ENCODE results near the gene PLD4. TPM values are rescaled to one million over a fixed set of nuclear protein-coding genes. Genes with fewer than 3 reads are reported as not detected.
"Not testable (repeated sequence)": the region's sequence is repeated elsewhere in the genome, so short reads cannot be mapped to it uniquely, and the experiment has no call there.

Gene PLD4
- total RNA-seq, 1 experiment from 2014 or later = not detected

DNA sequence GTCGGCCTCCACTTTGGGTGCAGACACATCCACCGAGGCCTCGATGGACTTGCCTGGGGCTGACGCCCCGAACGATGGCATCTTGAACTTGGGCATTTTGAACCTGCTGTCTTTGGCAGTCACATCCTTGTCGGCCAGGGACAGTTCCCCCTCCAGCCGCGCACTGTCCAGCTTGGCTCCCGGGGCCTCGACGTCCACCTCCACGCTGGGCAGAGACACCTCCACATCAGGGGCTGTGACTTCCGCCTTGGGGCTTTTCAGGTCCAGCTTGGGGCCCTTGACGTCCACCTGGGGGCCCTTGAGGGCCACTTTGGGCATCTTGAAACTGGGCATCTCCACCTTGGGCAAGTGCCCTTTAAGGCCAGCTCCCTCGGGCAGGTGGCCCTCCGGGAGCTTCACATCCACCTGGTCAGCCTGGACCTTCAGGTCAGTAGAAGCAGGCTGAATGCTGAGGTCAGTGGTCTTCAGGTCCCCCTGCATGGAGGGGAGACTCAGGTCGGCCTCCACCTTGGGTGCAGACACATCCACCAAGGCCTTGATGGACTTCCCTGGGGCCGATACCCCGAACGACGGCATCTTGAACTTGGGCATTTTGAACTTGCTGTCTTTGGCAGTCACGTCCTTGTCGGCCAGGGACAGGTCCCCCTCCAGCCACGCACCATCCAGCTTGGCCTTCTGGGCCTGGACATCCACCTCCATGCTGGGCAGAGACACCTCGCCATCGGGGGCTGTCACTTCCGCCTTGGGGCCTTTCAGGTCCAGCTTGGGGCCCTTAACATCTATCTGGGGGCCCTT is 27.4 kb downstream of the PLD4 start:
- H3K4me3 ChIP-seq, H3K36me3 ChIP-seq, DNase-seq, H3K27me3 ChIP-seq, H3K9me3 ChIP-seq: not testable (repeated sequence)

GRCh38 chr14:104953097-104953496 is 28.4 kb downstream of the PLD4 start:
- no peaks in the 10 kb centered on the region for H3K9me3 ChIP-seq
- no peak overlapping the region for H3K4me3 ChIP-seq
- H3K27me3 ChIP-seq = no peaks in the 10 kb centered on the region
- no peaks in the 10 kb centered on the region for H3K36me3 ChIP-seq
- DNase-seq = no peak

DNA sequence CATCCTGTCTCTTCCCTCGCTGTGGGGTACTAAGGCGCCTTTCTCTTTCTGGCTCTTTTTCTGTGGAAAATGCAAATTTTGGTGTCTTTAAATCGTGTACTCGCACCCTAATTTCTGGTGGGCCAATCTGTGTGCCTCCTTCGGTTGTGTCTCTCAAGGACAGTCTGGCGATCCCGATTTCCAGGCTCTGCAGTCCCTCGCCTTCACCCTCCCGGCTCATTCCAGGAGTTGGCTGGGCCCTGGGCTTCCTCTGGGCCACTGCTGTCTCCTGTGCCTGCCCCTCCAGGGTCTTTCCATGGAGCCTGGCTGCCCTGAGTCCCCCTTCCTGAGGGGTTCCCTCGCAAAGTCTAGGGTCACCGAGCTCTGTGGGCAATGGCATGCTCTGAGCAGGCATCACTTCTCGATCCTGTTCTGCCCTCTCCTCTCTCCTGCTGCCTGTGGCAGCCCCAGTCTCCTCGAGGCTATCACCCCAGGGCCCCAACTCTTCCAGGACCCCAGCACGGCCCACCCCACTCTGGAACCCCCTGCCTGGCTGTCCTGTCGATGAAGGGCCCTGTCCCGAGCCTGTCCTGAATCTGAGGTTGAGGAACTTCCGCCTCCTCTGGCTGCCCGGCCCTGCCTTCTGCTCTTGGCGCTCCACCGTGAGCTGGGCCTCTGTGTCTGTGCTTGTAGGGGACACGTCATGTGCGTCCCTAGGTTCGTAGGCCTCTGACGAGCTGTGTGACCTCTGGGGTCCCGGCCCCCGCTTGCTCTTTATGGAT is 29.4 kb downstream of the PLD4 start:
- no peak for DNase-seq
- Histone ChIP-seq H3K36me3 (no peaks in the 10 kb centered on the region), H3K27me3 (no peaks in the 10 kb centered on the region), H3K4me3 (no peak overlapping the region), H3K9me3 (no peaks in the 10 kb centered on the region)

GRCh38 chr14:104954746-104955395 is 30.2 kb downstream of the PLD4 start:
- Histone ChIP-seq H3K4me3 (no peak overlapping the region), H3K36me3 (no peaks in the 10 kb centered on the region), H3K9me3 (no peaks in the 10 kb centered on the region), H3K27me3 (no peaks in the 10 kb centered on the region)
- no peak for DNase-seq

GRCh38 chr14:104955396-104955770 is 30.7 kb downstream of the PLD4 start:
- no peak overlapping the region for H3K4me3 ChIP-seq
- H3K27me3 ChIP-seq = no peaks in the 10 kb centered on the region
- no peaks in the 10 kb centered on the region for H3K36me3 ChIP-seq
- H3K9me3 ChIP-seq = no peaks in the 10 kb centered on the region
- no peak for DNase-seq

- Histone ChIP-seq H3K27me3 (no peaks in the 10 kb centered on the region), H3K36me3 (no peaks in the 10 kb centered on the region), H3K4me3 (no peak overlapping the region), H3K9me3 (no peaks in the 10 kb centered on the region)
- DNase-seq = no peak
These were observed 31.7 kb downstream of the PLD4 start for GRCh38 chr14:104956290-104956890.

DNA sequence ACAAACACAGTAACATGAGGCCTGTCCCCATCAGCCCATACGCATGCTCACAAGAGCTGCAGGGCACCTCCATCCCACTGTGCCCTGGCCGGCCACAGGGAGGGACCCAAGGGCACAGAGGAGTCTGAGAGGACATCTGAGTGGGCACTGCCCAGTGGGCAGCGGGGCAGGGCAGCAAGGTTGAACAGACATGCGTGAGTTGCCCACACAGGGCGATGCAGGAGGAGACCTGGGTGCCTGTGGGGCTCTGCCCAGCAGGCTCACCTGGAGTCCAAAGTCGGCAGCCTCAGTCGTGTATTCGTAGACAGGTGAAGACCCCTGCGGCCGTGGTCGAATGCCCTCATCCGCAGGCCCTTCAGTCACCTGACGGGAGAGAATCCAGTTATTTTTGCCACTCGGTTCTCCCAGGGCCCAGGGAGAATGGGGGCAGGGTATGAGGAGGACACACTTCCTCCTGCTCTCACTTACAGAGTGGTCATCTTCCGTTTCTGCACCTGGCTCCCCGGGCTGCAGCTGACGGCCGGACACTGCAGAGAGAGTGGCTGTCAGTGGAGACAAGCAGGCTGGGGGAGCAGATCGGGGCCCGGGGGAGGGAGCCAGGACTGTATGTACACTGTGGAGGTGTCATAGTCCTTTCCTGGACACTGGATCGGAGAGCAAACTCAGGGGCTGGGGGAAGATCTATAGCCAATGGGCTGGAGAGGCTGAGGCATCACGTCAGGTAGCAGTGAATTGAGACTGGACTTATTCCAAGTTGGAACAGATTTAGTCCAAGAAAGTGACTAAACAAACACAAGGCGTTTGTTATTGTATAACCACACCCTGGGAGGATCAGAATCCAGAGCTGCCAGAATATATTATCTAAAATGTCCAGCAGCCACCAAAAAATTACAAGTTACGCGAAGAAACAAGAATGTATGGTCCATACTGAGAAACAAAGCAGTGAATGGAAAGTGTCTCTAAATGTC is 32.8 kb downstream of the PLD4 start:
- Histone ChIP-seq H3K27me3 (no peaks in the 10 kb centered on the region), H3K36me3 (no peaks in the 10 kb centered on the region), H3K9me3 (no peaks in the 10 kb centered on the region), H3K4me3 (no peak overlapping the region)
- no peak for DNase-seq

- H3K36me3 ChIP-seq = no peaks in the 10 kb centered on the region
- no peak for DNase-seq
- no peaks in the 10 kb centered on the region for H3K9me3 ChIP-seq
- H3K27me3 ChIP-seq = no peaks in the 10 kb centered on the region
- H3K4me3 ChIP-seq = no peak overlapping the region
These were observed 39.9 kb downstream of the PLD4 start for GRCh38 chr14:104964546-104964945.

GRCh38 chr14:104965561-104966231 is 41.0 kb downstream of the PLD4 start:
- no peaks in the 10 kb centered on the region for H3K27me3 ChIP-seq
- no peaks in the 10 kb centered on the region for H3K36me3 ChIP-seq
- no peaks in the 10 kb centered on the region for H3K9me3 ChIP-seq
- DNase-seq = no peak
- H3K4me3 ChIP-seq = no peak overlapping the region

- Histone ChIP-seq H3K9me3 (no peaks in the 10 kb centered on the region), H3K36me3 (no peaks in the 10 kb centered on the region), H3K4me3 (no peak overlapping the region), H3K27me3 (no peaks in the 10 kb centered on the region)
- DNase-seq = no peak
These were observed 41.7 kb downstream of the PLD4 start for GRCh38 chr14:104966261-104966865.

DNA sequence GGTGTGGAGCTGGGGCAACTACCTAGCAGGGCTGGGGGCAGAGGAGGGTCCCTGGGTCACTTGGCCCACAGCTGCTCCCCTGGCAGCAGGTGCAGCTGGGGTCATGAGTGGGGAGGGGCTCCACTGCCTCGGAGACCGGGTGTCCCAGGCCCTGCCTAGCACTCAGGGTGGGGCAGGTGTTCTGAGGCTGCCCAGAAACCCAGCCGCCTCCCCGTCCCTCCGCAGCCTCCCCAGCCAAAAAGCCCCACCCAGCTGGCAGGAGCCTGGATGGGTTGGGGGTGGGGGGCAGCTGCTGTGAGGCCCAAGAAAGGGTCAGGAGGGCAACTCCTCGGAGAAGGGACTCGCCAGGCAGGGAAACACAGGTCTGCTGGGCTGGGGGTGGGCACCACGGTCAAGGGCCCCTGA is 42.3 kb downstream of the PLD4 start:
- H3K27me3 ChIP-seq = no peaks in the 10 kb centered on the region
- no peak for DNase-seq
- no peak overlapping the region for H3K4me3 ChIP-seq
- no peaks in the 10 kb centered on the region for H3K9me3 ChIP-seq
- H3K36me3 ChIP-seq = no peaks in the 10 kb centered on the region

DNA sequence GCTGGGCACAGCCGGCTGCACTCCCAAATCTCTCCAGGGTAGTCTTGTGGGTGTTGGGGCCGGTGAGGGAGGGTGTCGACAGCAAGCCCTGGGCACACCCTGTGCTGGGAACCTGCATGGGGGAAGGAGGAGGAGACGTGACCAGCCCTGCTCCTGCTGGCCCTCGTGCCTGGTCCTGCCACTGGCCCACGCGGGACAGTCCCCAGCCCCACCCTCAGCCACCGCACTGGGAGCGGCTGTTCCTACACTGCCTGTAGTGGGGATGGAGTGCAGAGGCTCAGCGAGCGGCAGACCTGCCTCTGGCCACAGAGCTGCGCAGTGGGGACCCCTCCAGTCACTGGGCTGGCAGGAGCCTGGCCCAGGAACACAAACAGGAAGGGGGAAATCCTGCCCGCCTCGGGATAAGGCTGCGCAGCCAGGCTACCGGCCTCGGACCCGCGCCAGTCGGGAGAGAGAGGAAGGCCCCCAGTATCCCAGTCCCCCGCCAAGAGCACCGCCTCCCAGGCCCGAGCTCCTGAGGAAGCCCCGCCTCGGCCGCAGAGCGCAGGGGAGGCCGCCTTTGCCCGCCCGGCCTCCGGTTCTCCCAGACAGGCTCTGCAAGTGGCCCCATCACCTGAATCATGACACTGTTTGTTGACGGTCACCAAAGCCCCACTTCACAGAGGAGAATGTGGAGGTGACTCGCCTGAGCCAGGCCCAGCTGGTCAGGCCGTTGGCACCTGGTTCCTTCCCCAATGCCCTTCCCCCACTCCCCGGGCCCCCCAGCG is 42.9 kb downstream of the PLD4 start:
- no peak for DNase-seq
- H3K4me3 ChIP-seq = no peak overlapping the region

DNA sequence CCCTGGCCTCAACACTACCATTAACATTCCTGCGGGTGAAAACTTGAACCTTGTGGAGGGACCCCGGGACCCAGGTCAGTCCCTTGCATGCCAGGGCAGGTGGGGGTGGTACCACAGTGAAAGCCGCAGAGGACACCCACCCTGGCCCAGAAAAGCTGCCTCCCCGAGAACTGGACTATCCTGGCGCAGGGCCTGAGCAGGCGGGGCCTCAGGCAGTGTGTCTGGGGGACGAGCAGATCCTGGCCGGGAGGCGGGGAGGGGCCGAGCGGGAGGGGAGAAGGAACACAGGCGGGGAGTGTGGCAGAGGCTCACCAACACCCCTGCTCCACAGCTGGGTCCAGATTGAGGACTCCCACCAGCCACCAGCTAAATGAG is 43.5 kb downstream of the PLD4 start:
- Histone ChIP-seq H3K9me3 (no peaks in the 10 kb centered on the region), H3K4me3 (no peak overlapping the region), H3K27me3 (no peaks in the 10 kb centered on the region), H3K36me3 (no peaks in the 10 kb centered on the region)
- DNase-seq = no peak

More for the DNA sequence above, 42.9 kb downstream of the PLD4 start:
- H3K9me3 ChIP-seq = no peaks in the 10 kb centered on the region
- no peaks in the 10 kb centered on the region for H3K36me3 ChIP-seq
- H3K27me3 ChIP-seq = no peaks in the 10 kb centered on the region

GRCh38 chr14:104968541-104969401 is 44.1 kb downstream of the PLD4 start:
- Histone ChIP-seq H3K9me3 (no peaks in the 10 kb centered on the region), H3K27me3 (no peaks in the 10 kb centered on the region), H3K4me3 (no peak overlapping the region), H3K36me3 (no peaks in the 10 kb centered on the region)
- no peak for DNase-seq
